IPS-NIHi11 (cell line): ENCODE data around the gene SP7.
"Not testable (repeated sequence)": the region's sequence is repeated elsewhere in the genome, so short reads cannot be mapped to it uniquely, and the experiment has no call there.

Experiments
- DNase-seq: peaks from one replicate; pipeline ENCODE4 v3.0.0; 2012; ENCODE audit warnings: mixed read lengths, low spot score

Gene SP7

GRCh38 chr12:53346491-53346890, 10.3 kb upstream of the SP7 start:
- no peak for DNase-seq

GRCh38 chr12:53345486-53346188, 9.5 kb upstream of the SP7 start:
- no peak for DNase-seq

GRCh38 chr12:53344824-53345485, 8.8 kb upstream of the SP7 start:
- peak; percentile 82 for DNase-seq

GRCh38 chr12:53344487-53344823, 8.3 kb upstream of the SP7 start:
- no peak for DNase-seq

- no peak for DNase-seq
These were observed 7.8 kb upstream of the SP7 start for GRCh38 chr12:53343969-53344368.

GRCh38 chr12:53343449-53343848, 7.3 kb upstream of the SP7 start:
- no peak for DNase-seq

- DNase-seq, result no peak
These were observed 4.2 kb upstream of the SP7 start for GRCh38 chr12:53340398-53340797.

GRCh38 chr12:53338916-53339315, 2.8 kb upstream of the SP7 start:
- no peak for DNase-seq

GRCh38 chr12:53338017-53338416, 1.9 kb upstream of the SP7 start:
- DNase-seq, result no peak

GRCh38 chr12:53334822-53335221, 1.3 kb downstream of the SP7 start:
- no peak for DNase-seq

GRCh38 chr12:53333845-53334244, 2.3 kb downstream of the SP7 start:
- no peak for DNase-seq

GRCh38 chr12:53333289-53333688, 2.9 kb downstream of the SP7 start:
- DNase-seq, result no peak

GRCh38 chr12:53332744-53333143, 3.4 kb downstream of the SP7 start:
- no peak for DNase-seq

GRCh38 chr12:53332339-53332738, 3.8 kb downstream of the SP7 start:
- not testable (repeated sequence) for DNase-seq

GRCh38 chr12:53330671-53331070, 5.5 kb downstream of the SP7 start:
- DNase-seq, result no peak

- peak; percentile 62 for DNase-seq
These were observed 8.1 kb downstream of the SP7 start for GRCh38 chr12:53328043-53328435.

GRCh38 chr12:53327435-53328042, 8.6 kb downstream of the SP7 start:
- no peak for DNase-seq

- no peak for DNase-seq
These were observed 9.5 kb downstream of the SP7 start for GRCh38 chr12:53326460-53327185.

GRCh38 chr12:53325511-53326061, 10.6 kb downstream of the SP7 start:
- DNase-seq, result peak; percentile 77

- peak; percentile 90 for DNase-seq
These were observed 11.2 kb downstream of the SP7 start for GRCh38 chr12:53324779-53325510.

GRCh38 chr12:53324113-53324778, 11.9 kb downstream of the SP7 start:
- no peak for DNase-seq
